Astrocyte (in vitro differentiated cells and primary cell): Measurements from ENCODE around the gene NECTIN3. TPM values are rescaled to one million over a fixed set of nuclear protein-coding genes. Genes with fewer than 3 reads are reported as not detected.

ENCODE experiments used
- DNase-seq: peaks from one replicate; pipeline ENCODE4 v3.0.0-alpha.2; 2010; ENCODE audit warnings: low read depth
- FAIRE-seq: peaks from 2 replicates; lab custom pipeline; 2011; peaks lifted over from hg19 to GRCh38; lab: Jason Lieb, UNC
- H2AFZ ChIP-seq: 2 replicates; pipeline ENCODE4 v1.6.0; 2012; ENCODE audit warnings: low read depth, low read length, inconsistent platforms
- H3K27ac ChIP-seq: 2 replicates; pipeline ENCODE4 v1.5.1; 2011; ENCODE audit warnings: low read depth, low read length, inconsistent platforms
- H3K27me3 ChIP-seq: 2 replicates; pipeline ENCODE4 v1.6.0; 2011; ENCODE audit warnings: low read length, inconsistent platforms; ENCODE audit not compliant: insufficient read depth
- H3K36me3 ChIP-seq: 2 replicates; pipeline ENCODE4 v1.5.1; 2011; ENCODE audit warnings: low read length, inconsistent platforms; ENCODE audit not compliant: insufficient read depth
- H3K4me1 ChIP-seq: 2 replicates; pipeline ENCODE4 v1.5.1; 2011; ENCODE audit warnings: low read length, inconsistent platforms; ENCODE audit not compliant: insufficient read depth
- H3K4me2 ChIP-seq: 2 replicates; pipeline ENCODE4 v1.6.0; 2012; ENCODE audit warnings: low read length, inconsistent platforms
- H3K4me3 ChIP-seq: 2 replicates; pipeline ENCODE4 v1.5.1; 2011; ENCODE audit warnings: low read depth, mild to moderate bottlenecking, low read length, inconsistent platforms; ENCODE audit not compliant: insufficient read depth
- H3K79me2 ChIP-seq: 2 replicates; pipeline ENCODE4 v1.6.0; 2012; ENCODE audit warnings: mild to moderate bottlenecking, low read length, inconsistent platforms; ENCODE audit not compliant: insufficient read depth
- H3K9ac ChIP-seq: 2 replicates; pipeline ENCODE4 v1.6.0; 2012; ENCODE audit warnings: mild to moderate bottlenecking, low read length, inconsistent platforms
- H3K9me3 ChIP-seq: 2 replicates; pipeline ENCODE4 v1.5.1; 2012; ENCODE audit warnings: low read depth, mild to moderate bottlenecking, low read length, inconsistent platforms; ENCODE audit not compliant: insufficient read depth
- H4K20me1 ChIP-seq: 2 replicates; pipeline ENCODE4 v1.6.0; 2012; ENCODE audit warnings: low read length, inconsistent platforms; ENCODE audit not compliant: insufficient read depth
- H3K27ac Mint-ChIP-seq: one replicate; pipeline ENCODE4 v1.8.0; 2021; ENCODE audit warnings: mild to moderate bottlenecking, mixed read lengths; ENCODE audit not compliant: unreplicated experiment
- H3K27me3 Mint-ChIP-seq: one replicate; pipeline ENCODE4 v1.8.0; 2021; ENCODE audit warnings: low read depth, mixed read lengths; ENCODE audit not compliant: unreplicated experiment
- H3K36me3 Mint-ChIP-seq: one replicate; pipeline ENCODE4 v1.8.0; 2021; ENCODE audit warnings: low read depth, mixed read lengths; ENCODE audit not compliant: unreplicated experiment
- H3K4me1 Mint-ChIP-seq: one replicate; pipeline ENCODE4 v1.8.0; 2021; ENCODE audit warnings: low read depth, mixed read lengths; ENCODE audit not compliant: unreplicated experiment
- H3K4me3 Mint-ChIP-seq: one replicate; pipeline ENCODE4 v1.8.0; 2021; ENCODE audit warnings: mild to moderate bottlenecking, moderate library complexity, mixed read lengths; ENCODE audit not compliant: unreplicated experiment
- H3K9me3 Mint-ChIP-seq: one replicate; pipeline ENCODE4 v1.8.0; 2021; ENCODE audit warnings: mild to moderate bottlenecking, mixed read lengths; ENCODE audit not compliant: unreplicated experiment
- CTCF ChIP-seq: IDR thresholded peaks from 2 replicates; pipeline ENCODE4 v1.5.1; 2011; ENCODE audit warnings: low read depth, mild to moderate bottlenecking, inconsistent platforms, low read length, moderate library complexity; ENCODE audit not compliant: insufficient read depth
- EZH2 ChIP-seq: IDR thresholded peaks from 2 replicates; pipeline ENCODE4 v1.6.1; 2012; ENCODE audit warnings: mild to moderate bottlenecking, low read length, inconsistent platforms; ENCODE audit not compliant: insufficient read depth
- total RNA-seq: library from RNA; stranded (reverse); gene quantifications from 2 replicates; pipeline ENCODE4 v1.2.1, GENCODE V29; 2021

The NECTIN3 gene
- total RNA-seq, 1 donor from 2014 or later: 67.1 TPM

DNA sequence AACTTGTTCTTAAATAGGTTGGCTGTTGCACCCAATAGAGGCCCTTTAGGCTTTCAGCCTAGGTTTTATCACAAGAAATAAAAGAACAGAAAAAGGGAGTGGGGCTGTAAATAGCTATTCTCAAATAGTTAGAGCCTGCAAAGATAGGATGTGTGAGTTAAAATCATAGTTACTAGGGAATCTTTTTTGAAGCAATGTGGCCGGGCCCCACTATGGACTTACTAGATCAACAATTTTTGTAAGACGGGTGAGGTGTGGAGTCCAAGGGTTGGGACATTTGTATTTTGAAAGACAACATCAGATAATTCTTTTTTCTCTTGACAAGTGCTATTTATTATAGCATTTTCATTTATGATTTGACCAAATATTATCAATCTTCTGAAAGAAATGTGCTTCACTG, 5.8 kb downstream of the NECTIN3 start:
- Mint-ChIP-seq H3K4me3 (peak overlapping the region; percentile 28), H3K9me3 (no peaks in the 10 kb centered on the region), H3K36me3 (no peaks in the 10 kb centered on the region), H3K27ac (no peak overlapping the region), H3K27me3 (no peaks in the 10 kb centered on the region), H3K4me1 (peaks cover 20% of the 10 kb centered on the region)
- TF ChIP-seq EZH2: no peak
- TF ChIP-seq CTCF: no peak
- FAIRE-seq (no peak), DNase-seq (no peak)
- no peak overlapping the region for H3K9ac ChIP-seq
- peaks cover 10% of the 10 kb centered on the region for H3K4me1 ChIP-seq
- H3K4me3 ChIP-seq: no peak overlapping the region
- H4K20me1 ChIP-seq: peaks cover 57% of the 10 kb centered on the region
- no peak overlapping the region for H2AFZ ChIP-seq
- H3K9me3 ChIP-seq: no peaks in the 10 kb centered on the region
- H3K79me2 ChIP-seq: peaks cover 99% of the 10 kb centered on the region
- H3K27ac ChIP-seq: no peak overlapping the region
- no peaks in the 10 kb centered on the region for H3K36me3 ChIP-seq
- H3K4me2 ChIP-seq: no peak overlapping the region
- H3K27me3 ChIP-seq: no peaks in the 10 kb centered on the region

GRCh38 chr3:111080413-111080812, 8.8 kb downstream of the NECTIN3 start:
- no peaks in the 10 kb centered on the region for H3K36me3 Mint-ChIP-seq
- H3K9me3 ChIP-seq: no peaks in the 10 kb centered on the region
- no peaks in the 10 kb centered on the region for H3K36me3 ChIP-seq
- peaks cover 3% of the 10 kb centered on the region for H3K4me1 ChIP-seq
- TF ChIP-seq EZH2: no peak
- peak; percentile 46 for TF ChIP-seq CTCF
- no peak overlapping the region for H3K4me3 ChIP-seq
- peaks cover 99% of the 10 kb centered on the region for H3K79me2 ChIP-seq
- no peak overlapping the region for H3K4me3 Mint-ChIP-seq
- H3K27ac Mint-ChIP-seq: no peak overlapping the region
- no peaks in the 10 kb centered on the region for H3K27me3 Mint-ChIP-seq
- peak overlapping the region; percentile 22 for H3K4me2 ChIP-seq
- peaks cover 50% of the 10 kb centered on the region for H4K20me1 ChIP-seq
- H3K9me3 Mint-ChIP-seq: no peaks in the 10 kb centered on the region
- DNase-seq (peak; percentile 36), FAIRE-seq (peak; percentile 41)
- no peak overlapping the region for H2AFZ ChIP-seq
- peaks cover 12% of the 10 kb centered on the region for H3K4me1 Mint-ChIP-seq
- no peaks in the 10 kb centered on the region for H3K27me3 ChIP-seq
- H3K27ac ChIP-seq: no peak overlapping the region
- H3K9ac ChIP-seq: no peak overlapping the region

DNA sequence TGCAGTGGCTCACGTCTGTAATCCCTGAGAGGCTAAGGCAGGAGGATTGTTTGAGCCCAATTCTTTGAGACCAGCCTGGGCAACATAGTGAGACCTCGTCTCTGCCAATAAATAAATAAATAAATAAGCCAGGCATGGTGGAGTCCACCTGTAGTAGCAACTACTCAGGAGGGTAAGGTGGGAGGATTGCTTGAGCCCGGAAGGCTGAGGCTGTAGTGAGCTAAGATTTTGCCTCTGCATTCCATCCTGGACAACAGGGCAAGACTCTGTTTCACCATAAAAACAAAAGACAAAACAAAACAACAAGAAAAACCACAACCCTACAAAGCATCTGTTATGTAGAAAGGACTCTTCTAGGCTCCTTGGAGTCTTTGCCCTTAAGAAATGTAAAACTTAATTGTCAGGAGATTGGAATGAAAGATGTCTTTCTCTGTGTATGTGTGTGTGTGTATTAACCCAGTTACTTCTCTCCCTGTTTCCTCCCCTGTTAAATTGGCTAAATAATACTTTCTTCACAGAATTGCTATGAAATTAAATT, 9.5 kb downstream of the NECTIN3 start:
- no peak overlapping the region for H3K4me3 ChIP-seq
- DNase-seq (peak; percentile 8), FAIRE-seq (peak; percentile 74)
- H2AFZ ChIP-seq: no peak overlapping the region
- H3K27ac Mint-ChIP-seq: no peak overlapping the region
- H4K20me1 ChIP-seq: peaks cover 52% of the 10 kb centered on the region
- H3K27ac ChIP-seq: no peak overlapping the region
- no peak overlapping the region for H3K4me3 Mint-ChIP-seq
- no peaks in the 10 kb centered on the region for H3K9me3 ChIP-seq
- no peak for TF ChIP-seq EZH2
- TF ChIP-seq CTCF: no peak
- H3K4me1 Mint-ChIP-seq: peaks cover 15% of the 10 kb centered on the region
- no peaks in the 10 kb centered on the region for H3K27me3 Mint-ChIP-seq
- H3K36me3 Mint-ChIP-seq: no peaks in the 10 kb centered on the region
- no peaks in the 10 kb centered on the region for H3K27me3 ChIP-seq
- no peak overlapping the region for H3K9ac ChIP-seq
- H3K4me2 ChIP-seq: peak overlapping the region; percentile 22
- H3K9me3 Mint-ChIP-seq: no peaks in the 10 kb centered on the region
- peaks cover 99% of the 10 kb centered on the region for H3K79me2 ChIP-seq
- H3K36me3 ChIP-seq: no peaks in the 10 kb centered on the region
- H3K4me1 ChIP-seq: peaks cover 3% of the 10 kb centered on the region
